HFFc6 (cell line): ENCODE results near the gene FLRT1. TPM values are rescaled to one million over a fixed set of nuclear protein-coding genes. Genes with fewer than 3 reads are reported as not detected.

Source experiments
- DNase-seq: peaks from one replicate; pipeline ENCODE4 v3.0.0-alpha.2; 2018
- H3K27ac Mint-ChIP-seq: 2 replicates; pipeline ENCODE4 v1.8.0; 2020; ENCODE audit warnings: mild to moderate bottlenecking, mixed read lengths
- H3K27me3 Mint-ChIP-seq: 2 replicates; pipeline ENCODE4 v1.8.0; 2021; ENCODE audit warnings: mild to moderate bottlenecking, moderate library complexity, mixed read lengths; ENCODE audit not compliant: insufficient read depth
- H3K36me3 Mint-ChIP-seq: 2 replicates; pipeline ENCODE4 v1.8.0; 2021; ENCODE audit warnings: low read depth, mixed read lengths
- H3K4me1 Mint-ChIP-seq: 2 replicates; pipeline ENCODE4 v1.8.0; 2020; ENCODE audit warnings: low read depth, mixed read lengths
- H3K4me3 Mint-ChIP-seq: 2 replicates; pipeline ENCODE4 v1.8.0; 2020; ENCODE audit warnings: mild to moderate bottlenecking, moderate library complexity, mixed read lengths
- H3K9me3 Mint-ChIP-seq: 2 replicates; pipeline ENCODE4 v1.8.0; 2020; ENCODE audit warnings: mild to moderate bottlenecking, mixed read lengths
- CTCF ChIP-seq: fragments of 200-600 bp; sonication (generic); IDR thresholded peaks from 2 replicates; pipeline ENCODE4 v1.5.0; 2021; ENCODE audit warnings: antibody characterized with exemption, mild to moderate bottlenecking
- total RNA-seq, 6 experiments: library from RNA; stranded (reverse); fragmentation: NEBNext Ultra II Directional; extraction: Animal tissue kit (Norgen Biotek cat#: 25700); gene quantifications; 2 replicates in 1 of 6; 3 replicates in 5 of 6; pipeline ENCODE4 v1.2.3, GENCODE V29; 2021

The FLRT1 gene
- total RNA-seq, 6 experiments from 2014 or later: 0.07 to 0.38 (median 0.30) TPM; not detected in 1

- Mint-ChIP-seq H3K27ac (no peak overlapping the region), H3K9me3 (no peaks in the 10 kb centered on the region), H3K4me1 (no peaks in the 10 kb centered on the region), H3K36me3 (no peaks in the 10 kb centered on the region), H3K4me3 (no peak overlapping the region), H3K27me3 (peaks cover 15% of the 10 kb centered on the region; the same call in 1 of the 2 replicates)
- no peak for TF ChIP-seq CTCF
- DNase-seq: no peak
These were observed 29.4 kb downstream of the FLRT1 start for GRCh38 chr11:64065141-64065465.

- Mint-ChIP-seq H3K27me3 (peaks cover 16% of the 10 kb centered on the region; the same call in 1 of the 2 replicates), H3K4me1 (no peaks in the 10 kb centered on the region), H3K9me3 (no peaks in the 10 kb centered on the region), H3K36me3 (no peaks in the 10 kb centered on the region), H3K4me3 (no peak overlapping the region), H3K27ac (no peak overlapping the region)
- DNase-seq: no peak
- no peak for TF ChIP-seq CTCF
These were observed 30.0 kb downstream of the FLRT1 start for GRCh38 chr11:64065712-64066111.

GRCh38 chr11:64067230-64067993 is 31.7 kb downstream of the FLRT1 start:
- no peak for DNase-seq
- Mint-ChIP-seq H3K27ac (no peak overlapping the region), H3K36me3 (no peaks in the 10 kb centered on the region), H3K4me3 (no peak overlapping the region), H3K9me3 (no peaks in the 10 kb centered on the region), H3K4me1 (no peaks in the 10 kb centered on the region), H3K27me3 (peaks cover 10% of the 10 kb centered on the region; the same call in 1 of the 2 replicates)
- no peak for TF ChIP-seq CTCF

GRCh38 chr11:64068705-64069400 is 33.1 kb downstream of the FLRT1 start:
- Mint-ChIP-seq H3K27me3 (peaks cover 6% of the 10 kb centered on the region; the same call in 1 of the 2 replicates), H3K9me3 (no peaks in the 10 kb centered on the region), H3K36me3 (no peaks in the 10 kb centered on the region), H3K27ac (no peak overlapping the region), H3K4me1 (no peaks in the 10 kb centered on the region), H3K4me3 (no peak overlapping the region)
- no peak for TF ChIP-seq CTCF
- no peak for DNase-seq

GRCh38 chr11:64069401-64070313 is 33.9 kb downstream of the FLRT1 start:
- Mint-ChIP-seq H3K27me3 (peaks cover 4% of the 10 kb centered on the region; the same call in 1 of the 2 replicates), H3K4me3 (no peak overlapping the region), H3K4me1 (no peaks in the 10 kb centered on the region), H3K9me3 (no peaks in the 10 kb centered on the region), H3K27ac (no peak overlapping the region), H3K36me3 (no peaks in the 10 kb centered on the region)
- no peak for TF ChIP-seq CTCF
- no peak for DNase-seq
